GM12878 (cell line): ENCODE measurements around the gene ABCC11. TPM values are rescaled to one million over a fixed set of nuclear protein-coding genes. Genes with fewer than 3 reads are reported as not detected.
"Not testable (repeated sequence)": the region's sequence is repeated elsewhere in the genome, so short reads cannot be mapped to it uniquely, and the experiment has no call there.

Experiments
- ATAC-seq: fragments of 200-7000 bp; cut with Tn5 transposase; 3 replicates; pipeline ENCODE4 v1.9.1; 2020; ENCODE audit warnings: mild to moderate bottlenecking, moderate library complexity
- BruUV-seq: library from RNA; stranded (reverse); fragments of 400-500 nt; replicated peaks from 2 replicates; lab custom pipeline; 2021; lab: Mats Ljungman, UMichigan
- CTCF ChIA-PET: fragments of 300-600 bp; sonication (Branson Sonifier 250); formaldehyde crosslinking; extraction: SDS; loops from one replicate; lab custom pipeline; 2021; ENCODE audit warnings: inconsistent platforms; lab: Yijun Ruan, JAX
- POLR2A ChIA-PET: fragments of 350-600 bp; formaldehyde crosslinking; extraction: SDS; loops from one replicate; lab custom pipeline; 2021; ENCODE audit warnings: inconsistent platforms; lab: Charles Lee
- RAD21 ChIA-PET: fragments of 300-600 bp; sonication (Branson Sonifier 250); formaldehyde crosslinking; loops from one replicate; lab custom pipeline; 2023; ENCODE audit warnings: antibody characterized with exemption; ENCODE audit not compliant: unreplicated experiment; lab: Charles Lee
- SMC1A ChIA-PET: fragments of 300-600 bp; sonication (Branson Sonifier 250); formaldehyde crosslinking; loops from one replicate; lab custom pipeline; 2023; ENCODE audit not compliant: unreplicated experiment, uncharacterized antibody; lab: Charles Lee
- DNase-seq: peaks from one replicate; pipeline ENCODE4 v3.0.0-alpha.2; 2011; ENCODE audit warnings: low read depth, low spot score
- FAIRE-seq: peaks from 3 replicates; lab custom pipeline; 2011; peaks lifted over from hg19 to GRCh38; lab: Jason Lieb, UNC
- H2AFZ ChIP-seq: 2 replicates; pipeline ENCODE4 v1.6.0; 2011; ENCODE audit warnings: low read depth, low read length, control low read depth; ENCODE audit not compliant: control insufficient read depth
- H3K27ac ChIP-seq: 2 replicates; pipeline ENCODE4 v1.5.1; 2011; ENCODE audit warnings: control low read depth; ENCODE audit not compliant: control insufficient read depth, insufficient read depth
- H3K27me3 ChIP-seq, 2 experiments: replicated peaks in 1 of 2; 2 replicates each; pipeline versions ENCODE4 v1.6.0 to v1.6.1; 2011; ENCODE audit warnings: low read length in 1 of 2; ENCODE audit not compliant: control insufficient read depth in 2 of 2, insufficient read depth in 2 of 2
- H3K36me3 ChIP-seq, 2 experiments: 2 replicates each; pipeline ENCODE4 v1.5.1; 2011; ENCODE audit warnings: low read length in 1 of 2; ENCODE audit not compliant: control insufficient read depth in 2 of 2, insufficient read depth in 2 of 2
- H3K4me1 ChIP-seq: 2 replicates; pipeline ENCODE4 v1.6.1; 2011; ENCODE audit warnings: mild to moderate bottlenecking, low read length, moderate library complexity, mixed read lengths; ENCODE audit not compliant: control insufficient read depth, insufficient read depth
- H3K4me2 ChIP-seq: 2 replicates; pipeline ENCODE4 v1.6.0; 2011; ENCODE audit warnings: control low read depth; ENCODE audit not compliant: control insufficient read depth, insufficient read depth
- H3K4me3 ChIP-seq: fragments of 200-600 bp; sonication (generic); 2 replicates; pipeline ENCODE4 v1.5.1; 2016
- H3K79me2 ChIP-seq: 2 replicates; pipeline ENCODE4 v1.6.0; 2011; ENCODE audit warnings: low read length; ENCODE audit not compliant: control insufficient read depth, insufficient read depth
- H3K9ac ChIP-seq: 2 replicates; pipeline ENCODE4 v1.8.0; 2011; ENCODE audit warnings: low read length, control low read depth, mixed read lengths; ENCODE audit not compliant: control insufficient read depth, insufficient read depth
- H3K9me3 ChIP-seq: replicated peaks from 3 replicates; pipeline ENCODE4 v1.5.1; 2011; ENCODE audit warnings: mild to moderate bottlenecking, low read length; ENCODE audit not compliant: control insufficient read depth, insufficient read depth
- H4K20me1 ChIP-seq: 2 replicates; pipeline ENCODE4 v1.6.0; 2011; ENCODE audit not compliant: control insufficient read depth, insufficient read depth
- DPF2 ChIP-seq: fragments of 450-650 bp; IDR thresholded peaks from 2 replicates; pipeline ENCODE4 v1.6.1; 2017; ENCODE audit warnings: mild to moderate bottlenecking
- PAX8 ChIP-seq: fragments of 450-650 bp; IDR thresholded peaks from 2 replicates; pipeline ENCODE4 v1.6.1; 2017; ENCODE audit warnings: mild to moderate bottlenecking, moderate library complexity
- RELB ChIP-seq: fragments of 450-650 bp; IDR thresholded peaks from 2 replicates; pipeline ENCODE4 v1.6.1; 2017; ENCODE audit warnings: low read depth, mild to moderate bottlenecking, moderate library complexity
- ZNF687 ChIP-seq: fragments of 450-650 bp; IDR thresholded peaks from 2 replicates; pipeline ENCODE4 v1.6.1; 2017; ENCODE audit warnings: mild to moderate bottlenecking, moderate library complexity
- WGBS: methylation state at CpG from one replicate; pipeline ENCODE4 v1.1.6; 2016; ENCODE audit warnings: low lambda C conversion rate; ENCODE audit not compliant: insufficient replicate concordance, insufficient coverage; ENCODE audit errors: missing lambda C conversion rate; 5-methylcytosine and 5-hydroxymethylcytosine counted together
- in situ Hi-C: fragments of 300-500 bp; cut with MboI; formaldehyde crosslinking; loops from 9 replicates; pipeline ENCODE4 v1.14.3; 2018; ENCODE audit warnings: mixed read lengths
- intact Hi-C: fragments of 100-400 bp; cut with micrococcal nuclease; formaldehyde crosslinking; loops from one replicate; pipeline ENCODE4 v1.14.2; 2022; ENCODE audit not compliant: unreplicated experiment
- polyA plus RNA-seq, 11 experiments: library from polyadenylated mRNA; depleted of rRNA in 4 of 11; unstranded in 6 of 11; stranded (reverse) in 5 of 11; fragments of >200 nt; fragmentation: Nextera tagmentation in 4 of 11; fragmentation: Illumina TruSeq in 1 of 11; extraction: Ambion mirVana in 4 of 11; extraction: Trizol in 1 of 11; gene quantifications; 1 replicate in 1 of 11; 2 replicates in 10 of 11; pipeline versions ENCODE4 v1.2.1 to v1.2.3, GENCODE V29; 2011 to 2016; ENCODE audit warnings: inconsistent platforms in 2 of 11, missing spikeins in 2 of 11, low read depth in 1 of 11
- total RNA-seq, 4 experiments: library from RNA; depleted of rRNA in 3 of 4; stranded (reverse); fragments of >200 nt in 3 of 4; fragmentation: Illumina TruSeq in 1 of 4; extraction: Trizol in 1 of 4; gene quantifications; 2 replicates each; pipeline versions ENCODE4 v1.2.1 to v1.2.3, GENCODE V29; 2013 to 2021

The ABCC11 gene
- total and polyA plus RNA-seq, 10 of the 15 experiments (the other 5 are each of a cell fraction or from before 2014, with no cell fraction given), result 0.04 to 0.20 (median 0.10) TPM; not detected in 6

- TF ChIP-seq RELB (no peak), ZNF687 (peak; percentile 27; the same call in 1 of the 2 replicates), PAX8 (no peak), DPF2 (0 out of 2 replicates have a peak, but pooled peaks have one; percentile 42)
Measured at GRCh38 chr16:48182979-48183537, 64.3 kb downstream of the ABCC11 start (continued).

- in situ Hi-C loops, H3K4me3 ChIP-seq, H3K9ac ChIP-seq, H3K27ac ChIP-seq, H3K4me1 ChIP-seq, DNase-seq, H3K79me2 ChIP-seq, H3K4me2 ChIP-seq, BruUV-seq, H3K27me3 ChIP-seq, H2AFZ ChIP-seq, H3K36me3 ChIP-seq, H4K20me1 ChIP-seq, H3K9me3 ChIP-seq, POLR2A ChIA-PET, FAIRE-seq, intact Hi-C loops: not testable (repeated sequence)
- ChIA-PET SMC1A (interaction anchor here (0.8 to 1.3 kb wide), 2 partner anchors 16 to 84 kb away, joined by 3 to 4 read pairs; no protein-coding TSS in a partner anchor), CTCF (interaction anchor here (1.1 kb wide), 1 partner anchor 17 kb away, joined by 6 read pairs; no protein-coding TSS in a partner anchor), RAD21 (interaction anchor here (0.7 to 1.7 kb wide), 2 partner anchors 17 to 324 kb away, joined by 3 to 6 read pairs; no protein-coding TSS in a partner anchor)
- 38% methylated on average over 14 of the region's 14 CpGs for WGBS
- peak; percentile 10; the same call in 1 of the 3 replicates for ATAC-seq
Measured at GRCh38 chr16:48181746-48182520, 65.4 kb downstream of the ABCC11 start.
